WTC11 (cell line): ENCODE results near the gene TSHZ1. TPM values are rescaled to one million over a fixed set of nuclear protein-coding genes. Genes with fewer than 3 reads are reported as not detected.

Experiments
- ATAC-seq: fragments of 200-7000 bp; cut with Tn5 transposase; 2 replicates; pipeline ENCODE4 v1.10.0; 2021; ENCODE audit warnings: mild to moderate bottlenecking, moderate library complexity
- CTCF ChIA-PET: fragments of 300-600 bp; sonication (Branson Sonifier 250); formaldehyde crosslinking; loops from one replicate; lab custom pipeline; 2021; ENCODE audit warnings: antibody characterized with exemption; lab: Charles Lee
- POLR2A ChIA-PET: fragments of 350-600 bp; sonication (Branson Sonifier 250); formaldehyde crosslinking; loops from one replicate; lab custom pipeline; 2021; ENCODE audit warnings: antibody characterized with exemption; lab: Charles Lee
- DNase-seq: peaks from one replicate; pipeline ENCODE4 v3.0.0; 2021; ENCODE audit warnings: low spot score
- H3K27ac Mint-ChIP-seq: 2 replicates; pipeline ENCODE4 v1.8.0; 2021; ENCODE audit warnings: mixed read lengths
- H3K27me3 Mint-ChIP-seq: 2 replicates; pipeline ENCODE4 v1.8.0; 2021; ENCODE audit warnings: low read depth, mild to moderate bottlenecking, moderate library complexity, mixed read lengths
- H3K36me3 Mint-ChIP-seq: 2 replicates; pipeline ENCODE4 v1.8.0; 2021; ENCODE audit warnings: mixed read lengths
- H3K4me1 Mint-ChIP-seq: 2 replicates; pipeline ENCODE4 v1.8.0; 2022; ENCODE audit warnings: mixed read lengths
- H3K4me3 Mint-ChIP-seq: 2 replicates; pipeline ENCODE4 v1.8.0; 2021; ENCODE audit warnings: mild to moderate bottlenecking, moderate library complexity, mixed read lengths
- H3K9me3 Mint-ChIP-seq: 2 replicates; pipeline ENCODE4 v1.8.0; 2021; ENCODE audit warnings: mixed read lengths
- ARID4B ChIP-seq: sonication (generic); formaldehyde crosslinking; IDR thresholded peaks from 2 replicates; pipeline ENCODE4 v1.8.0; 2023; ENCODE audit warnings: missing genetic modification reagents, mild to moderate bottlenecking, borderline replicate concordance
- ATF1 ChIP-seq: sonication (generic); formaldehyde crosslinking; IDR thresholded peaks from 2 replicates; pipeline ENCODE4 v1.8.1; 2023; ENCODE audit warnings: mild to moderate bottlenecking, moderate library complexity, missing genetic modification reagents
- ATF2 ChIP-seq: sonication (generic); formaldehyde crosslinking; IDR thresholded peaks from 2 replicates; pipeline ENCODE4 v1.8.1; 2022; ENCODE audit warnings: low read depth, missing genetic modification reagents, borderline replicate concordance
- CBFB ChIP-seq: sonication (generic); formaldehyde crosslinking; IDR thresholded peaks from 2 replicates; pipeline ENCODE4 v1.8.1; 2022; ENCODE audit warnings: mild to moderate bottlenecking, low read depth, missing genetic modification reagents
- CDX4 ChIP-seq: fragments of 250-450 bp; sonication (Bioruptor Pico); IDR thresholded peaks from 2 replicates; pipeline ENCODE4 v1.9.0; 2021; ENCODE audit warnings: moderate library complexity, mild to moderate bottlenecking, inconsistent platforms, borderline replicate concordance
- ELF4 ChIP-seq: sonication (generic); formaldehyde crosslinking; IDR thresholded peaks from 2 replicates; pipeline ENCODE4 v1.8.1; 2022; ENCODE audit warnings: low read depth, mild to moderate bottlenecking, moderate library complexity, missing genetic modification reagents
- ESRRA ChIP-seq: sonication (generic); formaldehyde crosslinking; IDR thresholded peaks from 2 replicates; pipeline ENCODE4 v1.8.1; 2022; ENCODE audit warnings: mild to moderate bottlenecking, missing genetic modification reagents, borderline replicate concordance
- ETV6 ChIP-seq: sonication (generic); formaldehyde crosslinking; IDR thresholded peaks from 2 replicates; pipeline ENCODE4 v1.8.1; 2022; ENCODE audit warnings: mild to moderate bottlenecking, missing genetic modification reagents
- GABPB1 ChIP-seq: sonication (generic); formaldehyde crosslinking; IDR thresholded peaks from 2 replicates; pipeline ENCODE4 v1.8.1; 2023; ENCODE audit warnings: mild to moderate bottlenecking, missing genetic modification reagents
- MXD4 ChIP-seq: fragments of 250-450 bp; sonication (Bioruptor Pico); IDR thresholded peaks from 2 replicates; pipeline ENCODE4 v1.8.0; 2021; ENCODE audit warnings: mild to moderate bottlenecking, moderate library complexity, borderline replicate concordance
- RELA ChIP-seq: sonication (generic); formaldehyde crosslinking; IDR thresholded peaks from 2 replicates; pipeline ENCODE4 v1.8.1; 2022; ENCODE audit warnings: missing genetic modification reagents, mild to moderate bottlenecking, borderline replicate concordance
- STAT6 ChIP-seq: sonication (generic); formaldehyde crosslinking; conservative IDR thresholded peaks from 2 replicates; pipeline ENCODE4 v1.8.1; 2023; ENCODE audit warnings: mild to moderate bottlenecking, low read depth, missing genetic modification reagents, moderate library complexity
- TEAD1 ChIP-seq: sonication (generic); formaldehyde crosslinking; IDR thresholded peaks from 2 replicates; pipeline ENCODE4 v1.8.0; 2022; ENCODE audit warnings: mild to moderate bottlenecking, missing genetic modification reagents
- USF2 ChIP-seq: sonication (generic); formaldehyde crosslinking; IDR thresholded peaks from 2 replicates; pipeline ENCODE4 v1.8.1; 2023; ENCODE audit warnings: mild to moderate bottlenecking, missing genetic modification reagents, moderate library complexity
- ZNF281 ChIP-seq: sonication (generic); formaldehyde crosslinking; IDR thresholded peaks from 2 replicates; pipeline ENCODE4 v1.8.0; 2023; ENCODE audit warnings: mild to moderate bottlenecking, missing genetic modification reagents
- ZNF396 ChIP-seq: fragments of 250-450 bp; sonication (Bioruptor Pico); IDR thresholded peaks from 2 replicates; pipeline ENCODE4 v1.8.0; 2021; ENCODE audit warnings: mild to moderate bottlenecking, moderate library complexity, borderline replicate concordance
- ZNF425 ChIP-seq: fragments of 250-450 bp; sonication (Bioruptor Pico); conservative IDR thresholded peaks from 2 replicates; pipeline ENCODE4 v1.9.0; 2021; ENCODE audit warnings: mild to moderate bottlenecking
- total RNA-seq: library from RNA; stranded (reverse); gene quantifications from 3 replicates; pipeline ENCODE4 v1.2.3, GENCODE V29; 2021

TSHZ1 gene
- total RNA-seq, 1 experiment from 2014 or later = 2.9 TPM

GRCh38 chr18:75279381-75279780 lies 68.8 kb downstream of the TSHZ1 start (continued):
- TF ChIP-seq ZNF425 (CRISPR knock-in tag) (no peak), ETV6 (CRISPR knock-in tag) (no peak), TEAD1 (CRISPR knock-in tag) (no peak), STAT6 (CRISPR knock-in tag) (no peak), CBFB (CRISPR knock-in tag) (no peak), USF2 (no peak), ATF2 (CRISPR knock-in tag) (no peak), MXD4 (CRISPR knock-in tag) (no peak), ARID4B (CRISPR knock-in tag) (no peak), ATF1 (no peak)

GRCh38 chr18:75280427-75281280 lies 70.1 kb downstream of the TSHZ1 start:
- Mint-ChIP-seq H3K9me3 (no peaks in the 10 kb centered on the region), H3K4me1 (peaks cover 16% of the 10 kb centered on the region), H3K27me3 (no peaks in the 10 kb centered on the region), H3K4me3 (no peak overlapping the region), H3K27ac (no peak overlapping the region), H3K36me3 (no peaks in the 10 kb centered on the region)
- ChIA-PET POLR2A (interaction anchor here (0.6 kb wide), 1 partner anchor 70 kb away, joined by 4 read pairs; the partner anchor contains the start of gene TSHZ1), CTCF (interaction anchor here (0.6 kb wide), 1 partner anchor 336 kb away, joined by 3 read pairs; no protein-coding TSS in a partner anchor)
- TF ChIP-seq RELA (no peak), ZNF281 (CRISPR knock-in tag) (no peak), ELF4 (no peak), GABPB1 (CRISPR knock-in tag) (no peak), CDX4 (CRISPR knock-in tag) (no peak), MXD4 (CRISPR knock-in tag) (no peak), ZNF396 (no peak), ESRRA (CRISPR knock-in tag) (no peak)
- no peak for DNase-seq
- ATAC-seq = no peak
